Measurements from ENCODE around the gene TP53I13. TPM values are rescaled to one million over a fixed set of nuclear protein-coding genes. Genes with fewer than 3 reads are reported as not detected.

TP53I13 gene
- total RNA-seq, 1 donor from 2014 or later, result 109 TPM

DNA sequence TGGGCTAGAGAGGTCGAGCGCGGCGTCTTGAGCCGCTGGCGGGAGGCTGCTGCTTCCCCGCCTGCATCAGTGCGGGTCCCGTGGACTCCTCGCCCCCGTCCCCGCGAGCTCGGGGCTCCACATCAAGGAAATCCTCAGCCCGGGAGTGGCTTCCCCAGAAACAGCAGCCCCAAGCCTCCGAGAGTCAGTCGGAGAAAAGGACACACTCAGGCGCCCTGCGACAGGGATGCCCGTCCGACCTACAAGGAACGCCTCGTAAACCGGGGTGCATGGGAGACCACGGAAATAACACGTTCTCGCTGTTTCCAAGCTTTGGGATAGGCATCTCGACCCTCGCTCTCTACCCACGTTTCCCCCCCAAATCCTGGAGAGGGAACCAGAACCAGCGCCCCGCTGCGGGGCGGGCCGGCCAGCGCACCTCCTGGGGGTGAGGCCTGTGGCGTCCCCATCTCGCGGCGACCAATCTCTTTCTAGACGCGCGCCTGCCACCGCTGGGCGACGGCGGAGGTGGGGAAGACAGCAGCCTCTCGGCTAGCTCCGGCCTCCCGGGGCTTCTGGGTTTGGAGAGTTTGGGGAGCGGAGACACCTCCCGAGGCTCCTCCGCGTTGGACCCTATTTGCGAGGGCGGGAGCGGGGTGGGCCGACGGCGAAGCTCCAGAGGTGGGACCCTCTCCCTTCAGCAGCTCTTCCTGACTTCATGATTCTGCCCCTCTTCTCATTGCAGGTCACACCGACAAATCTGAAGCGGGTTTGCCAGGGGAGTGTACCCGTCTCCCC lies 759 bp upstream of the TP53I13 start:
- DNase-seq (ENCODE audit: low spot score), result peak; percentile 68

DNA sequence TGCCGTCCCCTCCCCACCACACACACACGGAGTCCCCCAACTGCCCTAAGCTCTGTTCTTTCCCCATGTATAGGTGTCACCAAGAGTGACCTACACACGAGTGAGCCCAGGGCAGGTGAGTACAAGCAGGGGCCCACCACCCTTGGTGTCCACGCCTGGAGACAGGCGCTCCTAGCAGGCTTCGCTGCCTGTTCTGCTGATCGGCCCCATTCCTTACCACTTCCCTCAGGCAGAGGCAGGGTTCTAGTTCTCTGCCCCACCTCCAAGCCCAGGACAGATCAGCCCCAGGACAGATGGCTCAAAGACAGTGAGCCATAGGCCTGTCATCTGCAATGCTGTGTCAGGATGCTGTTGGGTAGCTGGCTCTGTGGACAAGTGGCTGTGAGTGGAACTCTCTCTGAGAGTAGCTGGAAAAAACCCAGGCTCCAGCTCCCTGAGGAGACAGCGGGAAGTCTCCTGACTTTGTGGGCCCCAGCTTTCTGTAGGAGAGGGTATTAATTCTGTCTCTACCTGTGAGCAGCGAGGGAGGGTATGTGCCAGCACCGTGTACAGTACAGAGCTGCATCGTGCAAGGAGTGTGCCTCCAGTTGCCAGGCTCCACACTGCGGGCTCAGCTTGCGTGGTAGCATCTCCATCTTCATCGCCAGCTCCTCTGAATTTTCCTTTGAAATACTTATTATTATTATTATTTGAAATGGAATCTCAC lies 897 bp downstream of the TP53I13 start:
- DNase-seq (ENCODE audit: low spot score), result no peak

DNA sequence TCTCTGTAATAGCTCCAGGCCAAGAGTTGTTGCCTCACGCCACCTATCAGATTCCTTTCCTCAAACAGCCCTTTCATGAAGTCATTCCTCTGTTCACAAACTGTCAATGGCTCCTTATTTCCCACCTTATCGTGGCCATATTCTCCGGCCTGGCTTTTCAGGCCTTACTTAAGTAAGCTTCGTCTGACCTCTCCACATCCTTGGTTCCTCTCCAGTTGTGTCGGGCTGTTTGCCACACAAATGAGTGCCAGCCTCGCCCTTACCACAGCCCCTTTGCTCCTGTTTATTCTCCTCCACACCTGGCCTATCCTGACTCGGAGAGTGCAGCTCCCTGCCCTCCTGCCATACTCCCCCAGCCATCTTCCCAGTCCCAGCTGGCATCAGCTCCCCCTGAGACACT lies 2.0 kb downstream of the TP53I13 start:
- DNase-seq (ENCODE audit: low spot score), result no peak

DNA sequence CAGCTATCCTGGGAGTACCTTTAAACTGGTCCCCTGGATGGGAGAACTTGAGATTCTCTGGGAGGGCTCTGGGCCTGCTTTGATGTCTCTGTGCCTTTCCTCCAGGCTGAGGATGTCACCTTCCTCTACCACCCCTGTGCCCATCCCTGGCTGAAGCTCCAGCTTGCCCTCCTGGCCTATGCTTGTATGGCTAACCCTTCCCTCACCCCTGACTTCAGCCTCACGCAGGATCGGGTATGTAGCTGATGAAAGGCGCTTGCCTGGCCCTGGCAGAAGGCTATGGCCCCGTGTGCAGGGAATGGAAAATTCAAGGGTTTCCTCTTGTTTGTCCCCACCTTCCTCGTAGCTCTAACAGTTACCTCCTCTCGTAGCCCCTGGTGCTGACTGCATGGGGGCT lies 3.0 kb downstream of the TP53I13 start:
- DNase-seq (ENCODE audit: low spot score), result no peak

DNA sequence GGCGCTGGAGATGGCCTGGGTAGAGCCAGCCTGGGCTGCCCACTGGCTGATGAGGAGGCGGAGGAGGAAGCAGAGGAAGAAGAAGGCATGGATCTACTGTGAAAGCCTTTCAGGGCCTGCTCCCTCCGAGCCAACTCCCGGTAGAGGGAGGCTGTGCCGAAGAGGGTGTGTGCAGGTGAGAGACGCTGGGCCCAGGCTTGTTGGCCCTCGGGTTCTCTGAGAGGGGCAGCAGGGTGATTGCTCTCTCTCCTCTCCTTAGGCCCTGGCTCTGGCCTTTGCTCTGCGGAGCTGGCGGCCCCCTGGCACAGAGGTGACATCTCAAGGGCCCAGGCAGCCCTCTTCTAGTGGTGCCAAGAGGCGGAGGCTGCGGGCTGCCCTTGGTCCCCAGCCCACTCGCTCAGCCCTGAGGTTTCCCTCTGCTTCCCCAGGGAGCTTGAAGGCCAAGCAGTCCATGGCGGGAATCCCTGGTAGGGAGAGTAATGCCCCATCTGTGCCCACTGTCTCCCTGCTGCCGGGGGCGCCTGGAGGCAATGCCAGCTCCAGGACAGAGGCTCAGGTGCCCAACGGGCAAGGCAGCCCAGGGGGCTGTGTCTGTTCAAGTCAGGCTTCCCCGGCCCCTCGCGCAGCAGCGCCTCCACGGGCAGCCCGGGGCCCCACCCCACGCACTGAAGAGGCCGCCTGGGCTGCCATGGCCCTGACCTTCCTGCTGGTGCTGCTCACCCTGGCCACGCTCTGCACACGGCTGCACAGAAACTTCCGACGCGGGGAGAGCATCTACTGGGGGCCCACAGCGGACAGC lies 3.6 kb downstream of the TP53I13 start:
- no peak for DNase-seq (ENCODE audit: low spot score)

DNA sequence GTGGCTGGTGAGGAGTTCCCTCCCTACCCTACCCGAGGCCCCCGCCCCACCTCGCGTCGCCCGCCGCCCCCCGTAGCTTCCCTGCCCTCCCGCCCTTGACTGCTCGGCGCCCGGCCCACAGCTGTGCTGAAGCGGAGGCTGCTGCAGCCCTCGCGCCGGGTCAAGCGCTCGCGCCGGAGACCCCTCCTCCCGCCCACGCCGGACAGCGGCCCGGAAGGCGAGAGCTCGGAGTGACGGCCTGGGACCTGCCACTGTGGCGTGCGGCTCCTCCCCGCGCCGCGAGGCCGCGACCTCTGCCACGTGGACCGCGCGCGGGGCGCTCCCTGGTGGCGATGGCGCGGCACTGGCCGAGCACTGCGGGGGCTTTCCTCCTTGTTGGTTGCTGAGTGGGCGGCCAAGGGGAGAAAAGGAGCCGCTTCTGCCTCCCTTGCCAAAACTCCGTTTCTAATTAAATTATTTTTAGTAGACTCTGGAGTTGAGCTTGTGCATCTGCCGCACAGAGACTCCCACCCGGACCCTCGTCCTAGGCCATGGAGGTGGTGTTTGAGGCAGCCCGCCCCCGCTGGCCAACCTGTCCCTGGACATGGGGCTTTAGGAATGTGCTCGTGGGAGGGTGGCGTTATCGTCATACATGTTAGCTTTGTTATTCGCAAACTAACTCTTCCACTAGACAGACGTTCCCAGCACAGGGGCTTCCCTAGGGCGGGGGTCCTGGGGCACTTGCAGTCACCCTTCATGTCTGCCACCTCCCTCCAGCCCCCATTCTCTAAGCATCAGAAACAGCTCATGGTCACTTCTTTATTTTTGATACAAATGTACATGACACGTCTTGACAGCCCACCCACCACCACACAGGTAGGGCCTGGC lies 4.4 kb downstream of the TP53I13 start:
- DNase-seq (ENCODE audit: low spot score), result no peak

DNA sequence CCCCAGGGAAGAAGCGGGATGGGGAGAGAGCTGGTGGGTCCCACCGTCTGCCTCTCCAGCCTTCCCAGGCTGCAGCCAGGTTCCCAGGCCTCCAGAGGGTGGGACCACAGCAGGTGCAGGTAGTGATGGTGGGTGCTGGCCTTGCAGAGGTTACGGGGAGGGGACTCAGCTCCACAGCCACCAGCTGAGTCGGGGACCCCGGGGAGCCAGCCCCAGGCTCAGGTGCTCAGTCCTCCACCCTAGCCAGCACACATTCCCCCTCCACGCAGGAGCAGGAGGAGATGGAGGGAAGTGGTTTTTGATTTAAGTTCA lies 5.0 kb downstream of the TP53I13 start:
- no peak for DNase-seq (ENCODE audit: low spot score)

DNA sequence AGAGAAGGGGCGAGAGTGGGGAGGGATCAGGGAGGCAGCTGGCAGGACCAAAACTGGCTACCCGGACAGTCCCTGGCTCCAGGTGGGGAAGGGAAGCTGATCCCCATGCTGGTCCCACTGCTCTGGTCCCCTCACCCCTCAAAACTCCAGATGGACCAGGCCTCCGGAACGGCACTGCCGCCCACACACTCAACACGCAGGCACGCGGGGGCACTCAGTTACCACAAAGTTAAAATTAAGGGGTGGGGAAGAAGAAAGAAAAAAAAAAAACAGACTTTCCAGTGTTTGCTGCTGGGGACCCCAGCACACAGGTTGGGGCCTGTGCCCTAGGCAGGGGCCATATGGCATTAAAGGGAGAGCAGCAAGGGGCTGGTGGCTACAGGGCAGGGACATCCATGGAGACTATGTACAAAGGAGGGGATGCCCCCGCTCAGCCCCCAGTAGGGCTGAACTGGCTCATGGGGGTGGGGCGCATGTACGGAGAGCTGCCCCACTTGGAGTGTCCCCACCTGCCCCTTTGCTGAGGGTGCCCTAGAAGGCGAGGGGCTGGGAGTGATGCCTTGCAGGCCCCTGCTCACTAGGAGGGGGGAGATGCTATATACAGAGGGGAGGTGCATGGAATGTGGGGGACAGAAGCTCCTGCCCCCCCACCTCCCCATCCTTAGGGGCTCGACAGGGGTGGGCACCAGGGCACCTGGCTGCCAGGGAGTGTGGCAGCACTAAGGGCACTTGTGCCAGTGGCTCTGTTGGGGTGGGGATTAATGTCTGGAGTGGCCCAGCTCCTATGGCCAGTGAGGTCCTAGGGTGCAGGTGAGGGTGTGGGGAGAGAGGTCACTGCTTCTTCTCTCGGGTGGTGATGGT lies 5.6 kb downstream of the TP53I13 start:
- no peak for DNase-seq (ENCODE audit: low spot score)

DNA sequence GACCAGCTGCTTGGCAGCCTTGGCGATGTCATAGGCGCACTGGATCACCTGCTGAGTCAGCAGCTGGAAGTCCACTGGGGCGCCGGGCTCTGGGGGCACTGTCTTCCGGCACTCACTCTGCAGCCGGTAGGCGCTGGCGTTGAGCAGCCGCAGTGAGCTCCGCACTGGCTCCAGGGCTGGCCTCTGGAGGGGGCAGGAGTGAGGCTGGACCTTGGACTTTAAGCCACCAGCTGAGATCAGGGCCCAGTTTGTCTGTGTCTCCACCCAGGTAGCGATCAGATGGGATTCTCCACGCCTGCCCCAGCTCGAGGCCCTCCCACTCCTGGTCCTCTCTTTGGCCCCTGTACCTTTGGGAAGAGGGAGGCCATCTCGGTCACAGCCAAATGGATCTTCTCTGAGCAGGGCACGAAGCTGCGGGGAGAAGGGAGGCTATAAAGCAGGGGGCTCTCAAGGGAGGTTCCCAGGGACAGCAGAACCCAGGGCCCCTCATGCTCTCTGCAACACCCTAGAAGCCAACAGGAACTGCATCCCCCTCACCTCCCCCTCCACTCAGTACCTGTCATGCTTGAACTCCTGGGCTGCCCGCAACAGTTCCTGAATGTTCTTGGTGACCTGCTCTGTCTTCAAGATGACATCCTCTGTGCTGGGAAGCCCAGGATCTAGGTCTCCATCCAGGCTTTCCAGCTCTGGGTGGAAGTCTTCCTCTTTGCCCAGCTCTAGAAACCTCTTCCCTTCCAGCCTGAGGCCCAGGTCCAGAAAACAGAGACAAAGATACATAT lies 6.4 kb downstream of the TP53I13 start:
- peak; percentile 80 for DNase-seq (ENCODE audit: low spot score)

DNA sequence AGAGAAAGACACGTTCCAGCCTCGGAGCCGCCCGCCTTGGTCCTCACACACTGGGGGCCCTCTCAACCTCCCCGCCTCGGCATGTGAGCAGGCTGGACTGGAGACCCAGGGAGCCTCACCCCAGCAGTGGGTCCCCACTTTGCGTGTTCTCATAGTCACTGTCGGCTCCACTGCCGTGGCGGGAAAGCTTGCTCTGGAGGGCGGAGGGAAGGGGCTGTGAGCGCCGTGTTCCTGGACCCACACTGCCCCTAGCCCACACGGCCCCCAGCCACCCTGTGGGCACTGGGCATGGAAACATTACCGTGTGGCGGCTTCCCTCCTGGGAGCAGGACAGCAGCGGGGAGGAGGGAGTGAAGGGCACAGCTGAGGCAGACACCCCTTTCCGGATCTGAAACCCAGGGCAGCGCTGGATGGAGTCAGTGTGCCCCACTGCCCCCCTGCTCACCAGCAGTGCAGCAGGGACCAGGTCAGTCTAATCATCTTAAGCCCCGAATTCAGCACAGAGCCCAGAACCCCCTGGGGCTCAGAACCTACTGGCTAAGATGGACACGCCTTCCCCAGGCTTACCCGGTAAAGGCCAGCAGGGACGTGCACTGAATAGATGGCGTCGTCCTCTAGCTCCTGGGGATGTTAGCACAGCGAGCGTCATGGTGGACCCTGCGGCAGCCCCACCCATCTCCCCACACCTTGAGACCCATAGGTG lies 7.2 kb downstream of the TP53I13 start:
- DNase-seq (ENCODE audit: low spot score), result no peak

DNA sequence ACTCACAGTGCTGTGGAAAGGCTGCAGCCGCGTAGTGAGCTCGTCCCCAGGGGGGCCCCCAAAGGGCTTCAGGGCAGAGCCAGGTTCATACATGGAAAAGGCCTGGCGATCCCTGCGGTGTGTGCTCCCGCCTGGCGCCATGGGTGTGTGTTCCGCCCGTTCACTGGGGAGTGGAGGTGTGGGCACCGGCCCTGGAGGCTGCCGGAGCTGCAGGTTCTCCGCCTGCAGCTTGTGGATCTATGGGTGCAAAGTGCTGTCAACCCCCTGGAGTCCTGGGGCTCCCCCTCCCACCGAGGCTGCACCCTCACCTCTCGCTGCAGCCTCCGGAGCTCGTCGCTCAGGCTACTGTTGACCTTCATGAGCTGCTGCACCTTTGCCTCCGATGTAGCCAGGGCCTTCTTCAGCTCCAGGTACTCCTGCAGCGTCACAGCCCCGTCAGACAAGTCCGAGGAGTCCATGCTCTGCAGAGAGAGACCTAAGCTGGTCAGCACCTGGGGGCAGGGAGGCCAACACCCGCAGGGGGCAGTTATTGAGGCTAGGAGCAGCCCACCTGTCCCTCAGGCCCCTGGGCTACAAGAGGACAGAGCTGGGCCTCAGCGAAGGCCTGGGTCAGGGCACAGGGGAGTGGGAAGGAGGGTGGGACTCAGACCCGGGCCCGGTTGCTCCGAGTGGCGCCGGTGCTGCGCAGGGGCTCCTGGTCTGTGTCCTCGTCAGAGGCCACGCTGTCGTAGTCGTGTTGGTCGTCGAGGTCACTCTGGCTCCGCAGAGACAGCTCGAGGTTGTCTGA lies 7.9 kb downstream of the TP53I13 start:
- no peak for DNase-seq (ENCODE audit: low spot score)

DNA sequence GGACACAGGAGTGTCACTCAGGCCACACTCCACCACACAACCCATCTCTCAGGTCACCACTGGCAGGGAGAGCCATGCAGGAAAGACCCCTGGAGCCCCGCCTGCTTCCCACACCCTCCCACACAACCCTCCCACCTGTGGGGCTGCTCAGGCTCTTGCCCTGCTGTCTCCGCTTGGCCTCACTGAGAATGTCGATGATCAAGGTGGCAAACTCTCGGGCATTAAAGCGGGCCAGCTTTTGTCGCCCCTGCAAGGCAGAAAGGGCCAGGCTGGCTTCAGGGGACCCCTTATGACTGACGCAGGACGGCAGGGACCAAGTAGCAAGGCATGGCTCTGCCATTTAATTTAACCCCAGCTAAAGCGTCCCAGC lies 8.5 kb downstream of the TP53I13 start:
- no peak for DNase-seq (ENCODE audit: low spot score)

DNA sequence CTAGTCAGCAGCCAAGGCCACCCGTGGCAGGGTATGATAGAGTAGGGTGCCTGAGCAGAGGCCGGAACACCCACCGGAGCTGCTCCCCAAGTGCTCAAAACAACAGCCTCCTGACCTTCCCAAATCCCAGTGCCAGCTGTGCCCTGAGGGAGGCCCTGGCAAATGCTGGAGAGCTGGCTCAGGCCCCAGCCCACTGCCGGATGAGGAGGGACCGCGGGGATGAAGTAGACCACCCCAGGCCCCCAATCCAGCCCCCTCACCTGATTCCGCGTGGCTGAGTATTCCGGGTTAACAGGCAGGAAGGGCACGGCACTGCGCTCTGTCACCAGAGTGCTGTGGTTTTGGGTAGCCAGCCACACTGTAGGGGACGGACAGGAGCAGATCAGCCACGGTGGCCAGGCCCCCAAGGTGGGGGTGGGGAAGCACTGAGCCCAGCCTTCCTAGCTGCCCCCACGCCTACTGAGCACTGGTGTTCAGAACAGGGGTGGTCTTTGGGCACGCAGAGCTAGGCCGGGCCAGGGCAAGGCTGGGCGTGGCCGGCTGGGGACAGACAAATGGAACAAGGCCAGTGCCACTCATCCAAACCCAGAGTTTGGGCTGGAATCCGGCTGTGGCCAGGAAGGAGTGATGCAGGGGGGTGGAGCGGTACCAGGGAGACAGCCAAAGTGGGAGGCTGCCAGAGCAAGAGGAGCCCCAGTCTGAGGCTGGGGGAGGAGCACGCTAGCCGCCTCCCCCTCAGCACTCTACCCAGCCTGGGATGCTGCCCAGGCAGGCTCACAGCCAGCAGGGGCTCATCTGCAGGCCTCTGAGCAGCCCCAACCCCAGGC lies 9.1 kb downstream of the TP53I13 start:
- DNase-seq (ENCODE audit: low spot score), result no peak

DNA sequence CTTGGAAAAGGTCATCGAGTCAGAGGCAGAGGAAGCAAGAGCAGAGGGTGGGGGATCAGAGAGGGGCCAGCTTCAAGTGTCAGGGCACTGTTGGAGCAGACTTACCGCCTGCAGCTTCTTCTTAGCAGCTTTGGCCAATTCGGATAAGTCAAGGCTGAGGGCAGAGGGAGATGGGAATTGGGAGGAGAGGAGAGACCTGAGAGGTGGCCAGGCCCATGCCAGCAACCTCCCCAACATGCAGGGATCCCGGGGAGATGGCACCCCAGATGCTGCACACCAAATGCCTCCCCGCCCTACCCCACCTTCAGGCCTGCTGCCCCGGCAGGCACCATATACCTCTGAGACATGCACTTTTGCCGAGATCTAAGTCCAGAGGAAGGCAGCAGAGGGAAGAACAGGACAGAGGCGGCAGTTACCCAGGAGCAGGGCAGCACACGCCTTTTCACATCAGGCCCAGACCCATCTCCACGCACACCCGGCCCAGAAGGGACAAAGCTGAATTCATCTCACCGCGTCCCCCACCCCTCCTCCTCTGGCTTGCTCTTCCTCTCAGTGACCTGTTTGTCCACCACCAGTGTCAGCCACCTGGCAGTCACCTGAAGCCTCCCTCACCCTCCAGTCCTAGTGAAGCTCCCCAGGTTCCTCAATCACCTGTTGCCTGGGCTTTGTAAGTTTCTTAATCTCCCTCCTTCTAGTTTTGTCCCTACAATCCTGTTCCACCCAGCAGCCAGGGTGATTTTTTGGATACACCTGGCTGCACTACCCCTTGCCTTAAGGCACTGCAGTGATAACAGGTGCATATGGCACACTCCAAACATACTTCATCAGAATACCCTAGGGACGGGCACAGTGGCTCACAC lies 10.4 kb downstream of the TP53I13 start:
- no peak for DNase-seq (ENCODE audit: low spot score)

DNA sequence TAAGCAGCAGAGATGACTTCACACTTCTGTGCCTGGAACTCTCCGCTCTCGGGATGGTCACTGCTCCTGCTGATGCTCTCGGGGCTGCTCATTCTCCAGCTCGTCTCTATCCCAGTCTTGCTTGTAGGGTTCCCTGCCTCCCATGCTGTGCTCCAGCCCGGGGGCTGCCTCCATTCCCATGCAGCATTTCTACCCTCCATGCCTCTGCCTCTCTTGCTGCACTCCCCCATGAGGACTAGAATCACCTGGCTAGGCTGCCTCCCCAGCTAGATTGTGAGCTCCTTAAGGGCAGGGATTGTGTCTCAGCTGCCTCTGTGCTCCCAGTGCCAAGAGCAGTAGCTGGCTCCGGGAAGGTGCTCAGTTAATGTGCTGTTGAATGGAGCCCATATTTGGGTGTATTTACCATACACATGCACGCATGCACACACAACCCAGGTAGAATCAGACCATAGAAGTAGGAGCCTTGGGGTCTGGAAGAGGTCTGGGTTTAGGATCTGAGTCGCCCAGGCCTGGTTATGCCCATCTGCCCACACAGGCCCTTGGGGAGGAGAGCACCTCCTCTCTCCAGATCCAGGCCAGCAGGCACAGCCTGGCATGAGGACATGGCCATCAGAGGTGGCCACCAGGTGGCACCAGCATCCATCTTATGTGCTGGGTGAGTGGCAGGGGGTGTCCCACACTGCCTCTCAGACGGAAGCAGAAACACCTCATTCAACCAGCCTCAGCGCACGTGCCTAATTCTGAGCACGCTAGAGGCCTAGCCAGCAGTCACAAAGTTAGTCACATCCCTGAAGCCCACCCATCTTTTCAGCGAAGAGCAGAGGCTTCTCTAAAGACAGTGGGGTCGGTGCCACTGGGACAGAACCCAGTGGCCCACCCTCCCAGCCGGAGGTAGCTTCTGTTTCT lies 11.6 kb downstream of the TP53I13 start:
- peak; percentile 86 for DNase-seq (ENCODE audit: low spot score)

Measured in mucosa of gallbladder (tissue), 1 donor.